ENCODE measurements around the gene AGO3.
A peak's percentile ranks its signal among the peaks of the same experiment; 100 is the strongest.
"Not testable (repeated sequence)": the region's sequence is repeated elsewhere in the genome, so short reads cannot be mapped to it uniquely, and the experiment has no call there.

Gene AGO3

DNA sequence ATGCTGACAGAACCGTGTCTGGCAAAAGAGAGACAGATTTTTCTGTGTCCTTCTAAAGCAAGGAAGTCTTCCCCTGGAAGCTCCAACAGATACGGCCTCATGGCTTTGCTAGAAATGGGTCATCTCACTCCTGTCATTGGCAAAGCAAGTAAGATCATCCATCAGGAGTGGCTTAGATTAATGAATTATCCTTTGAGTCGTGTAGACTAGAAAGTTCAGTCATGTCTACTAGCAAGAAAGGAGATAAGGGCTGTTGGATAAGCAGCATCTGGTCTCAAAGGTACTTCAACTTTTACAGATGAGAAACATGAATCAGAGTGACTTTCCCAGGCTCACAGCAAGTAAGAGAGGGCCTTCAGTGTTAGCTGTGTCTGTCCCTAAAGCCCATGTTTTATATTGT is 3.4 kb upstream of the AGO3 start:
- no peak for DNase-seq

DNA sequence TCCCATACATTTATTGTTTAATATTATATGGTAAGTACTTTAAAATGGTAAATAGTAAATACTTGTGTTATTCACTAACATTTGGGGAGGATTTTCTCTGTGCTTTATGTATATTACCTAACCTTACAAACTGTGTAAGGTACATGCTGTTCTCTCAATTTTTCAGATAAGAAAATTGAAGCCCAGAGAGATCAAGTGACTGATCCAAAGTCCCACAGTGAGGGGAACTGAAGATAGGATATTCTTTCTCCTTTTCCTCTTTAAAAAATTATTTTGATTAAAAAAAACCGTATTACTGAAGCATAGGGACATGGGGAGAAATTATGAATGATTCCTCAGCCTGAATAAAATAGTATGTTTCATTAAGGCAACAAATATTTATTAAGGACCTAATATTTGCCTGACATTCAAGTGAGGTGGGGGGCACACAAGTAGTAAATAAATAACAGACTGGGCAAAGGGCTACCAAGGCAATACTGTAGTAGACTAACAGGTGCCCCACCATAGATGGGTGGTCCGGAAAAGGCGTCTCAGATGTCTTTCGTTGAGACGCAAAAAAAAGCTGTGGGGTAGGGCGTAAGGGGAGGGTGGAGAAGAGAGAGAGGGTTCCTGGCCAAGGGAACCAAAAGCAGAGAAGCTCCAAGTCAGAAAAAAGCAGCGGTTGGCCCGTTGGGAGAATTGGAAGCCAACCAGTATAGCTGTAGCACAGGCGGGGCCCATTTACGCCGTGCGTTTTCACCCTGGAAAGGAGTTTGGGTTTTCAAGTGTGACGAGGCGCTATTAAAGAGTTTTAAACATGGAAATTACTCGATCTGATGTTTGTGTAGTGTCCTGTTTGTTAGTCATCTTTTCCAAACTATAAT is 944 bp upstream of the AGO3 start:
- DNase-seq = peak; percentile 20

DNA sequence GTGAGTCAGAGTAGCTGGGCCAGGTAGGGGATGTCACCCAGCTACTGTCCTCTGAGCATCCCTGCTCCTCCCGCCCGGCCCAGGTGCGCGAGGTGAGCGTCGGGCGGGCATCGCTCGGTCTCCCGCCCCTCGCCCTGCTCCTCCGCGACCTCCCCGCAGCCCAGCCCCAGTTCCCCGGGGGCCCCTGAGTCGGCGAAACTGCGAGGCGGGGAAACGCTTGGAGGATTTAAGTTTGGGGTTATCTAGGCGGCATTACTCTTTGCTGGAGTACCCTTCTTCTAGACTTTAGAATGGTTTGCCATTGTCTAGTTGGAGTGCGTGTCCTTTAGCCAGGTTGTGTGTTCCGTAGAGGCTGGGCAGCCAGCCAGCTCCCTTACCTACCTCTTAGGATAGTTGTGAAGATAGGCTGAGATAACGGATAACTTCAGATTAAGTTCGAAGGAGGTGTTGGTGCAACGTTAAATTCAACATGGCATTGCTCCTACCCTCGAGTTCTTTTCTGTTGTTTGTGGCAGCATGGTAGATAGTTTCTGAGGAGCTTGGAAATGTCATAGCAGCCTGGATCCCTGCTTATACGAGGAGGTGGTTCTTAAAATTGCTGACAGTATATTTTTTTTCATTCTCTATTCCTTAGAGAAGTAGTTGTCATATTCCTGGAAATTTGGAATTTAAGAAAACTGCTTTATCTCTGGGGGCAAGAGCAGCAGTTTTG is 697 bp downstream of the AGO3 start:
- peak; percentile 9 for DNase-seq

DNA sequence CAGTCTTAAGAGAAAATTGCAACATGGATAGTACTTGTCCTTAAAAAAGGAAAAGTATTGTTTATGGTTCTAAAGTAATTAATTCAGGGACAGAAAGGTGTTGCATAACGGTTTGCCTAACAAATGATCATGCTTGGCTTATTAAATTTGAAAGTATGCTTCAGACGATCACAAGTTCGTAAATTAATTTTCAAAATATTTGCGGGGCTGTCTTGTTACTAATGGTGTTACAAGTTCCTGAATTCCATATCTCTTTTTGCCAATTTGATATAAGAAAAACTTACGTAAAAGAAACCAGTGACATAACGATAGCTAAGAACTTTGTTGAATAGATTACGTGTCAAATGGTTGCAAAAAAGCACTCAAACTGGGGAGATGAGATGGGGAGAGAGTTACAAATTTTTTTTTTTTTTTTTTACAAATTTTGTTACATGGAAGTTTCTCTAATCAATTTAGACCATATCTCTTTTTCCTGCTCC is 1.3 kb downstream of the AGO3 start:
- DNase-seq = no peak

DNA sequence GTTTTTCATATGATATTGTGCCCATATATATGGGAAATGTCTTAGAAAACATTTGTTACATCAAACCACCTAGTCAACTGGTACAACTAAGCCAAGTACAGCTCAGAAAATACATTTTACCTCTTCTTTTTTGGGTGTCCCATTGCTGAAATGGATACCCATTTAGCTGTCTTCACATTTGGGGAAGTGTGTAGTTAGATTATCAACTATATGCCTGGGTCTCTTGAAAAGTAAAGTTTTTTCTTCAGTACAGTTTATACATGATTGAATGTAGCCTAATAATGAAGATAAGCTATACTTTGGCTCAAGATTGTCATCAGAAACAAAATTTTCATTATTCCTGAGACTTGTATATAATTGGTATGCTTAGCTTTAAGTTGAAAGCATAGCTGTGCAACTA is 2.0 kb downstream of the AGO3 start:
- DNase-seq = no peak

DNA sequence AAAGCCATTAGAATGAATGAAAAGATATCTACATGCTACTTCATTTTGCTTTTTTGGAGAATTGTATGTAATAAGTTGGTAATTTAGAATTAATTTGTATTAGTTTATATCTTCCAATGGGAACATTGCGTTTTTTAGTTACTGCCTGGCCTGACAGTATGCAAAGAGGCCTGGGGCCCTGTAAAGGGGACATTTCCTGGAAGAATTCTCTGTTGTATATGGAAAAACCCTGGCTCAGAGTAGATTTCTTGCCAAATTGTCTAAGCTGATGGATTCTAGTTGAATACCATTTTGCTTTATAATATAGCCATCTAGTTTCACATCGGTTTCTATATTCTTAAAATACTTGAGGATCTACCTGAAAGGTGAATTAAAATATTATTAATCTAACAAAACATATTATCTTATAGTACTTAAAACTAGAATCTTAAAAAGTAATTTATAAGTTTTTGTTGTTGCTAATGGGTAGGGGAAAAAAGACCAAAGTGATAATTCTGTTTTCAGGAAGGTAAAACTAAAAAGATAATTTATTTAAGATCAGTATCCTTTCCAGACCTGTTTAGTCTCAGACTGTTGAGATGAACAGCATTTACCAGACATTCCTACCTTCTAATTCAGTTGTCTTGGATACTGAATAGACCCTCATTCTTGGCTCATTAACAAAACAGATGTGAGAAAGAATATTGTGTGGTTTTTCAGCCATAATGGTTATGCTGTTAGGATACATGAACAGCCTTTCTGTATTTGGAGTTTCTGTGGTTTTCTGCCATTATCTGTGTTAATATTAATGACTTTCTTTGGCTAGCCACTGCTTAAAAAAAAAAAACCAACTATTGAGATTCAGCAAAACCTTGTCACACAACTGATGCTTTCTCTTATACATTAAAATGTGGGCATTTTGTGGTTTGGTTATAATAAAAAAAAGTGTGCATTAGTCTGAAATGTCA is 4.8 kb downstream of the AGO3 start:
- no peak for DNase-seq

- DNase-seq = no peak
Measured at GRCh38 chr1:35936838-35937237, 5.9 kb downstream of the AGO3 start.

DNA sequence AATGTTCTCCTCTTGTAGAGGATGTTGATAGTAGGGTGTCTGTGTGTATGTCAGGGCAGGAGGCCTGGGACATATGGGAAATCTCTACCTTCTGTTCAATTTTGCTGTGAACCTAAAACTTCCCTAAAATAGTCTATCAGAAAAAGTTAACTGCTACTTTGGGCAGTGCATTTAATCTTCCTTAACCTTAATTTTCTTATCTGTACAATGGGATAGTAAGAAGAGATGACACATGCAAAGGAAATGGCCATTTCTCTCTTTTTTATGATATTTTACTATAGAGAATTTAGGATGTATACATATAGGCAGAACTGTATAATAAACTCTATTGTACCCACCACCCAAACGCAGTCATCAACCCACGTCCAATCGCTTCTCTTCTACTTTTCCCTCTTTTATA is 8.6 kb downstream of the AGO3 start:
- DNase-seq = no peak

DNA sequence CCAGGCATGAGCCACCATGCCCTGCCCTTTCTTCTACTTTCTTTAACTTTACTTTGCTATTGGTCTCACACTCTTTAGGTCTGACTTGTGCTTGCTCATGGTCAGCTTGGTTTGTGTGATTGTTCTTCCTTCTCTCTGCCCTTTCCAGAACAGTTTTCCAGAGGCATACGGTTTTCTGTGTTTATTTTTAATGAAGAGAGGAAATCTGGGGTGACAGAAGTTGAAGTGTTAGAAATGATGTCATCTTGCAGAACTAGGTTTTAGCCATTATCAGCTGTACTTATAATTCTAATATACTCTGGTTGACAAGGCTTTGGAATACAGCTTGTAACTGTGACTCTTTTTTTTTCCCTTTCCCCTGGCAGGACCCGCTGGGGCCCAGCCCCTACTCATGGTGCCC is 14.4 kb downstream of the AGO3 start:
- no peak for DNase-seq

GRCh38 chr1:35947547-35947946 is 16.6 kb downstream of the AGO3 start:
- no peak for DNase-seq

DNA sequence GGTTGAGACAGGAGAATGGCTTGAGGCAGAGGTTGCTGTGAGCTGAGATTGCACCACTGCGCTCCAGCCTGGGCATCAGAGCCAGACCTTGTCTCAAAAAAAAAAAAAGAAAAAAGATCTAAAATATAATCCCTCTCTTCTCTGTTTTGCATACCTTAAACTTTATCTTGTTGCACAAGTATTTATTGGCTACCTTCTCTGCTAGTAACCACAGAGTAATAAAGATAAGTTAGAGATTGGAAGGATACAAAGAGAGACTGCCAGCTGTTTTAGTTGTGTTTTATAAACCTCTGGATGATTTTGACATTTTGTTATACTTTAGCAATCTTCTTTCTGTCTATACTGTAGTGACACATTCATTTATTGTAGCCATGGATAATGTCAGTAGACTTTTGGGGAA is 27.7 kb downstream of the AGO3 start:
- DNase-seq = no peak

DNA sequence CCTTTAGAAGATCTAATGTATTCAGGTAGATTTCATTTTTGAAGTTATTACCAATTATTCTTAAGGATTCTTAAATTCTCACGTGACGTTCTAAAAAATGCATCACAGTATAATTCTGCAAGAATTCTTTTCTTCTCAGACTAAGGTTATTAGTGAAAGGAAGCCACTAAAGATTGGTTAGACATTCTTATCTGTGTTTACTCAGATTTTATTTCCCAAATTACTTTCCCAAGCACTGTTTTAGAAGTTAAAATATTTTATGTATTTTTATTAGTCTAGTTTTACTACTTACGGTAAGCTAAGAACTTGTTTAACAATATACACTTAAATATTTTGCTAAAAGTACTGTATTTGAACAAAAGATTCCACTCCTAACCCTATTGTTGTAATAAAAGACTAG is 28.4 kb downstream of the AGO3 start:
- DNase-seq = no peak

GRCh38 chr1:35962952-35963351 is 32.0 kb downstream of the AGO3 start:
- no peak for DNase-seq

- DNase-seq = not testable (repeated sequence)
Measured at GRCh38 chr1:35964277-35964676, 33.4 kb downstream of the AGO3 start.

GRCh38 chr1:35968396-35968795 is 37.5 kb downstream of the AGO3 start:
- no peak for DNase-seq

DNA sequence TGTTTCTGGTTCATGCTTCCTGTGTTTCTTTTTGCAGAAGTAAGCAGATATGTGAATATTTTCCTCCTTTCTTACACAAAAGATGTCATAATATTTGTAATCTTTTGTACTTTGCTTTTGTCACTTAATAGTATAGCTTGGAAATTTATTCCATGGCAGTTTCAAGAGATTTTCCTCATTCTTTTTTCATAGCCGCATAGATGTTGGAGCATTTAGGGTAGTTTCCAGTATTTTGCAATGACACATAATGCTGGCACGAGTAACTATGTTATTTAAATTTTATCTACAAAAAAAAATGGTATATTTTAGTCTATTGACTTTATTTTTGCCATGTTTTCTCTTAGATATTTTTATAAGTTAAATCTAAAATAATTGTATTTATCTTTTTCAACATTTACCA is 40.7 kb downstream of the AGO3 start:
- DNase-seq = no peak

DNA sequence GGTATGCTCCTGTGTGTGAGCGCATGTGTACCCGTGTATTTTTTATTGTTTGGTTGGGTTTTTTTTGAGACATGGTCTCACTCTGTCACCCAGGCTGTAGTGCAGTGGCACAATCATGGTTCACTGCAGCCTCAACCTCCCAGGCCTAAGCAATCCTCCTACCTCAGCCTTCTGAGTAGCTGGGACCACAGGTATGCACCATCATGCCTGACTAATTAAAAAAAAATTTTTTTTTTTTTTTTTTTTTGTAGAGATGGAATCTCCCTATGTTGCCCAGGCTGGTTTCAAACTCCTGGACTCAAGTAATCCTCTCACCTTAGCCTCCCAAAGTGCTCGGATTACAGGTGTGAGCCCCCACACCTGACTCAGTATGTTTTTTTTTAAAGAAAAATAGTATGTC is 41.7 kb downstream of the AGO3 start:
- not testable (repeated sequence) for DNase-seq

GRCh38 chr1:35980090-35980489 is 49.2 kb downstream of the AGO3 start:
- DNase-seq = no peak

GRCh38 chr1:35988237-35988636 is 57.3 kb downstream of the AGO3 start:
- no peak for DNase-seq

GRCh38 chr1:36006941-36007500 is 76.1 kb downstream of the AGO3 start:
- no peak for DNase-seq

GRCh38 chr1:36007741-36008140 is 76.8 kb downstream of the AGO3 start:
- DNase-seq = no peak

DNA sequence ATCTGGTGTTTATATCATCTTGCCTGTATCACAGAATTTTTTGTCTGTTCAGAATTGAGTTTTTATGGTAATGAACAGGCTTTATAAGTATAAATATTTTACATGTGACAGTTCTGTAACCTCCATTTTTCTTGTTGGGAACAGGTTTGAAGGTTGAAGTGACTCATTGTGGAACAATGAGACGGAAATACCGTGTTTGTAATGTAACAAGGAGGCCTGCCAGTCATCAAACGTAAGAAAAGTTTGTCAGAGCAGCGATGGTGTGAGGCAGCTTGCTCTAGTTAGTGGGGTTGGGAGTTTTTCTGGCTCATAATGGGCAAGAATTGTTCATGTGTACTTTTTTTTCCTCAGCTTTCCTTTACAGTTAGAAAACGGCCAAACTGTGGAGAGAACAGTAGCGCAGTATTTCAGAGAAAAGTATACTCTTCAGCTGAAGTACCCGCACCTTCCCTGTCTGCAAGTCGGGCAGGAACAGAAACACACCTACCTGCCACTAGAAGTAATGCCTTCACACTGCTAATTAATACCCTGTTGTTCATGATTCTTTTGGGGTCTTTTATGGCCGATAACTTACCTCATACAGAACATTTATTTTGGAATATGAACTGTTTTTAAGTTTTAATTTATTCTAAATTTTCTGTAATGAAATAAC is 77.8 kb downstream of the AGO3 start:
- DNase-seq = no peak
